GM12872 (cell line): Measurements from ENCODE around the gene GAL3ST1.

ENCODE experiments used
- CTCF ChIP-seq: IDR thresholded peaks from 3 replicates; pipeline ENCODE4 v1.5.1; 2011; ENCODE audit warnings: low read depth, mild to moderate bottlenecking, low read length, moderate library complexity; ENCODE audit not compliant: insufficient read depth

GAL3ST1 gene

GRCh38 chr22:30578481-30578880, 4.0 kb upstream of the GAL3ST1 start:
- no peak for TF ChIP-seq CTCF

GRCh38 chr22:30575859-30576258, 1.4 kb upstream of the GAL3ST1 start:
- TF ChIP-seq CTCF = no peak

GRCh38 chr22:30574997-30575671, 669 bp upstream of the GAL3ST1 start:
- no peak for TF ChIP-seq CTCF

- no peak for TF ChIP-seq CTCF
Measured at GRCh38 chr22:30573594-30574094, 821 bp downstream of the GAL3ST1 start.

GRCh38 chr22:30572840-30573593, 1.4 kb downstream of the GAL3ST1 start:
- TF ChIP-seq CTCF = no peak

GRCh38 chr22:30572210-30572609, 2.3 kb downstream of the GAL3ST1 start:
- TF ChIP-seq CTCF = no peak

- no peak for TF ChIP-seq CTCF
Measured at GRCh38 chr22:30569674-30570202, 4.7 kb downstream of the GAL3ST1 start.
